ENCODE measurements around the gene SLC25A44. TPM values are rescaled to one million over a fixed set of nuclear protein-coding genes. Genes with fewer than 3 reads are reported as not detected.
"Not testable (repeated sequence)": the region's sequence is repeated elsewhere in the genome, so short reads cannot be mapped to it uniquely, and the experiment has no call there.

Gene SLC25A44
- polyA plus RNA-seq, 4 donors: 13.4 to 46.6 (median 17.3) TPM

DNA sequence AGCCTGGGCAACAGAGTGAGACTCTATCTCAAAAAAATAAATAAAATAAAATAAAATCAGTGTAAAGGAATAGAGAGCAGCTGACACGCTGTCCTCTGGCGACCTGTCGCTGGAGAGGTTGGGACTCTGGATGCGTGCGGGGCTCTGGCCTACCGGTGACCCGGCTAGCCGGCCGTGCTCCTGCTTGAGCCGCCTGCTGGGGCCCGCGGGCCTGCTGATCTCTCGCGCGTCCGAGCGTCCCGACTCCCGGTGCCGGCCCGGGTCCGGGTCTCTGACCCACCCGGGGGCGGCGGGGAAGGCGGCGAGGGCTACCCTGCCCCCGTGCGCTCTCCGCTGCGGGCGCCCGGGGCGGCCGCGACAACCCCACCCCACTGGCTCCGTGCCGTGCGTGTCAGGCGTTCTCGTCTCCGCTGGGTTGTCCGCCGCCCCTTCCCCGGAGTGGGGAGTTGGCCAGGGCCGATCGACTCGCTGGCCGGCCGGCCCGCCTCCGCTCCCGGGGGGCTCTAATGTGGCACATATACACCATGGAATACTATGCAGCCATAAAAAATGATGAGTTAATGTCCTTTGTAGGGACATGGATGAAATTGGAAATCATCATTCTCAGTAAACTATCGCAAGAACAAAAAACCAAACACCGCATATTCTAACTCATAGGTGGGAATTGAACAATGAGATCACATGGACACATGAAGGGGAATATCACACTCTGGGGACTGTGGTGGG is 22.6 kb downstream of the SLC25A44 start:
- not testable (repeated sequence) for H3K4me3 ChIP-seq (ENCODE audit: low read depth in 1 of 3, low read length in 3 of 3); H3K27me3 ChIP-seq (ENCODE audit: control insufficient read depth in 3 of 3, insufficient read depth in 3 of 3, low read length in 3 of 3); H3K27ac ChIP-seq (ENCODE audit: low read depth in 1 of 3, low read length in 2 of 3); H3K9me3 ChIP-seq (ENCODE audit: control insufficient read depth in 2 of 2, insufficient read depth in 1 of 2, low read depth in 1 of 2, low read length in 1 of 2); H3K4me1 ChIP-seq (ENCODE audit: control insufficient read depth in 3 of 3, insufficient read depth in 2 of 3, low read depth in 1 of 3, low read length in 2 of 3); DNase-seq
- H3K36me3 ChIP-seq (ENCODE audit: control insufficient read depth in 3 of 3, insufficient read depth in 2 of 3, low read depth in 1 of 3, low read length in 3 of 3): peaks cover 3 to 50% (median 4%) of the 10 kb centered on the region in 3 donors
- FAIRE-seq: peak; percentile 88
- 92 to 97% (median 96%) methylated on average over 45 to 55 of the region's 55 CpGs for WGBS, 3 donors

DNA sequence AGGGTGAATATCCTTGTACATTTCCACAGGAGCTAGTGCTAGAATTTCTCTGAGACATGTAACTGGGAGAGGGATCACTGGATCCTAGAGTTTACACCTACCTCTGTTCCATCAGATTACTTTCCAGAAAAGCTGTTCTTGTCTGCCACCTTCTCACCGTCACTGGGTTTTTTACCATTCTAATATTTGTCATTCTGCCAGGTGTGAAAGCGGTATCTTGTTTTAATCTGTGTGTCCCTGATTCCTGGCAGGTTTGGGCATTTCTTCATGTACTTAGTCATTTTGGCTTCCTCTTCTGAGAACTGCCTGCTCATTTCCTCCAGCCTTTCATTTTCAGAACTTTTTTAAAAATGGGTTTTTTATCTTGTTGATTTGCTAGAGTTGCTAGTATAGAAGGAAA is 24.0 kb downstream of the SLC25A44 start:
- no peak for FAIRE-seq
- 42 to 52% (median 49%) methylated on average over 2 of the region's 2 CpGs for WGBS, 3 donors
- H3K4me1 ChIP-seq (ENCODE audit: control insufficient read depth in 3 of 3, insufficient read depth in 2 of 3, low read depth in 1 of 3, low read length in 2 of 3): peaks cover 0 to 8% (median 6%) of the 10 kb centered on the region in 3 donors

DNA sequence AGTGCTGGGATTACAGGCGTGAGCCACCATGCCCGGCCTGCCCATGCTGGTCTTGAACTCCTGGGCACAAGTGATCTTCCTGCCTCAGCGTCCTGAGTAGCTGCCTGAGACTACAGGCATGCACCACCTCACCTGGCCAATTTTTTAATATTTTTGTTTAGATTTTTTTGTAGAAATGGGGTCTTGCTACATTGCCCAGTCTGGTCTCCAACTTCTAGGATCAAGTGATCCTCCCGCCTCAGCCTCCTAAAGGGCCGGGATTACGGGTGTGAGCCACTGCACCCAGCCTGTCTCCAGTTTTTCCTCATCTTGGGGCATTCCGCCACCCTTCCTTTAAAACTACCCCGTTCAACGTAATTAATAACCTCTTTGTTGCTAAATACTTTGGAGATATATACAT is 26.3 kb downstream of the SLC25A44 start:
- 95 to 99% (median 98%) methylated on average over 9 of the region's 9 CpGs for WGBS, 3 donors
- FAIRE-seq (no peak), DNase-seq (no peak)
- Histone ChIP-seq H3K4me3 (ENCODE audit: low read depth in 1 of 3, low read length in 3 of 3) (no peak overlapping the region), H3K9me3 (ENCODE audit: control insufficient read depth in 2 of 2, insufficient read depth in 1 of 2, low read depth in 1 of 2, low read length in 1 of 2) (no peaks in the 10 kb centered on the region), H3K27ac (ENCODE audit: low read depth in 1 of 3, low read length in 2 of 3) (no peak overlapping the region), H3K27me3 (ENCODE audit: control insufficient read depth in 3 of 3, insufficient read depth in 3 of 3, low read length in 3 of 3) (no peaks in the 10 kb centered on the region), H3K36me3 (ENCODE audit: control insufficient read depth in 3 of 3, insufficient read depth in 2 of 3, low read depth in 1 of 3, low read length in 3 of 3) (peaks cover 7 to 57% (median 14%) of the 10 kb centered on the region in 3 donors), H3K4me1 (ENCODE audit: control insufficient read depth in 3 of 3, insufficient read depth in 2 of 3, low read depth in 1 of 3, low read length in 2 of 3) (no peaks in the 10 kb centered on the region)

More for the DNA sequence above, 24.0 kb downstream of the SLC25A44 start:
- Histone ChIP-seq H3K4me3 (ENCODE audit: low read depth in 1 of 3, low read length in 3 of 3) (no peak overlapping the region), H3K27me3 (ENCODE audit: control insufficient read depth in 3 of 3, insufficient read depth in 3 of 3, low read length in 3 of 3) (no peaks in the 10 kb centered on the region), H3K36me3 (ENCODE audit: control insufficient read depth in 3 of 3, insufficient read depth in 2 of 3, low read depth in 1 of 3, low read length in 3 of 3) (peaks cover 4 to 56% (median 5%) of the 10 kb centered on the region in 3 donors), H3K27ac (ENCODE audit: low read depth in 1 of 3, low read length in 2 of 3) (peak overlapping the region in 1 of 3 donors; percentile 66), H3K9me3 (ENCODE audit: control insufficient read depth in 2 of 2, insufficient read depth in 1 of 2, low read depth in 1 of 2, low read length in 1 of 2) (no peaks in the 10 kb centered on the region)
- DNase-seq: no peak

DNA sequence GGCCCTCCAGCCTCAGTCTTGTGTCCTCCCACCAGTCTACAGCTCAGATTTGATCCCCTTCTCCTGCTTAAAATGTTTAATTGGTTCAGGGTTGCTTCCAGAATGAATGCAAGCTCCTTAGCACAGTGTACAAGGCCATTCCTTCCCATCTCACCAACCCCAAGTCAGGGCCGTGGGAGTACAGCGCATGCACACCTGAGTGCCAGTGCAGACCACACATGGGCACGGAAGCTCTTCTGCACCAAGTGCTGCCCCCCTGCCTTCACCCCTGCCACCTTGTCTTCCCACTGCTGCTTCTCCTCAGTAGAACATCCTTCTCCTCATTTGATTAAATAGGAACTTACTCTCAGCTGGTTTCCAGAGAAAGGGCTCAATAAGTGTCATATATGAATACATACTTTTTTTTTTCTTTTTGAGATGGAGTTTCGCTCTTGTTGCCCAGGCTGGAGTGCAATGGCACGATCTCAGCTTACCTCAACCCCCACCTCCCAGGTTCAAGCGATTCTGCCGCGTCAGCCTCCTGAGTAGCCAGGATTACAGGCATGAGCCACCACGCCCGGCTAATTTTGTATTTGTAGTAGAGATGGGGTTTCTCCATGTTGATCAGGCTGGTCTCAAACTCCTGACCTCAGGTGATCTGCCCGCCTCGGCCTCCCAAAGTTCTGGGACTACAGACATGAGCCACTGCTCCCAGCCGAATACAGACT is 28.2 kb downstream of the SLC25A44 start:
- Histone ChIP-seq H3K27ac (ENCODE audit: low read depth in 1 of 3, low read length in 2 of 3) (no peak overlapping the region), H3K9me3 (ENCODE audit: control insufficient read depth in 2 of 2, insufficient read depth in 1 of 2, low read depth in 1 of 2, low read length in 1 of 2) (no peaks in the 10 kb centered on the region), H3K4me3 (ENCODE audit: low read depth in 1 of 3, low read length in 3 of 3) (no peak overlapping the region), H3K36me3 (ENCODE audit: control insufficient read depth in 3 of 3, insufficient read depth in 2 of 3, low read depth in 1 of 3, low read length in 3 of 3) (peaks cover 7 to 64% (median 12%) of the 10 kb centered on the region in 3 donors), H3K4me1 (ENCODE audit: control insufficient read depth in 3 of 3, insufficient read depth in 2 of 3, low read depth in 1 of 3, low read length in 2 of 3) (no peaks in the 10 kb centered on the region), H3K27me3 (ENCODE audit: control insufficient read depth in 3 of 3, insufficient read depth in 3 of 3, low read length in 3 of 3) (no peaks in the 10 kb centered on the region)
- 90 to 94% (median 94%) methylated on average over 13 of the region's 13 CpGs for WGBS, 3 donors
- FAIRE-seq: no peak
- DNase-seq: no peak

DNA sequence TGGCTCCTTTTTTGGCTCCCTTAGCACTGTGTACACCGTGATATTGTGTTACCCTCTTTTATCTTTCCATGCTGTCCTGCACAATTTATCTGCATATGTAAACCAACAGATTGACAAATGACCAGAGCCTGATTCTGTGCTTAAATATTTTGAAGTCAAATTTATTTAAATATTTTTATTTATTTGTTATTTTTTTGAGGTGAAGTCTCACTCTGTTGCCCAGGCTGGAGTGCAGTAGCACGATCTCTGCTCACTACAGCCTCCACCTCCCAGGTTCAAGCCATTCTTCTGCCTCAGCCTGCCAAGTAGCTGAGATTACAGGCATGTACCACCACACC is 31.7 kb downstream of the SLC25A44 start:
- DNase-seq: no peak
- Histone ChIP-seq H3K9me3 (ENCODE audit: control insufficient read depth in 2 of 2, insufficient read depth in 1 of 2, low read depth in 1 of 2, low read length in 1 of 2) (no peaks in the 10 kb centered on the region), H3K4me3 (ENCODE audit: low read depth in 1 of 3, low read length in 3 of 3) (no peak overlapping the region), H3K27ac (ENCODE audit: low read depth in 1 of 3, low read length in 2 of 3) (no peak overlapping the region), H3K4me1 (ENCODE audit: control insufficient read depth in 3 of 3, insufficient read depth in 2 of 3, low read depth in 1 of 3, low read length in 2 of 3) (no peaks in the 10 kb centered on the region), H3K36me3 (ENCODE audit: control insufficient read depth in 3 of 3, insufficient read depth in 2 of 3, low read depth in 1 of 3, low read length in 3 of 3) (peaks cover 7 to 78% (median 12%) of the 10 kb centered on the region in 3 donors), H3K27me3 (ENCODE audit: control insufficient read depth in 3 of 3, insufficient read depth in 3 of 3, low read length in 3 of 3) (no peaks in the 10 kb centered on the region)
- 2 to 22% (median 8%) methylated on average over 2 of the region's 2 CpGs for WGBS, 3 donors
- FAIRE-seq: no peak

DNA sequence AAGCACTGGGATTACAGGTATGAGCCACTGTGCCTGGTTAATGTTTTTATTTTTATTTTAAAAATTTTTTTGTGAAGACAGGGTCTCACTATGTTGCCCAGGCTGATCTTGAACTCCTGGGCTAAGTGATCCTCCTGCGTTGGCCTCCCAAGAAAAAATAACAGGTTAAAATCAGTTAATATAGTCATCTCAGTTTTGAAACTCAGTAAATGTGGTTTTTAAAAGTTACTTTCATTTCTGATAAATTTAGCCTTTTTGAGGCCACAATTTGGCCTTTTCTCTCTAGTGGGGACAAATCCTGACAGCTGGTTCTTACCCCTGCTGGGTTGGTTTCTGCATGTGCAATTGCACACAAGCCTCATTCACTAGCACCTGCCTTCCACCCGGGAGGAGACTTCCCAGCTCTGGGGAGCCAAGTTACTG is 32.2 kb downstream of the SLC25A44 start:
- DNase-seq (no peak), FAIRE-seq (no peak)
- Histone ChIP-seq H3K4me1 (ENCODE audit: control insufficient read depth in 3 of 3, insufficient read depth in 2 of 3, low read depth in 1 of 3, low read length in 2 of 3) (no peaks in the 10 kb centered on the region), H3K9me3 (ENCODE audit: control insufficient read depth in 2 of 2, insufficient read depth in 1 of 2, low read depth in 1 of 2, low read length in 1 of 2) (no peaks in the 10 kb centered on the region), H3K27me3 (ENCODE audit: control insufficient read depth in 3 of 3, insufficient read depth in 3 of 3, low read length in 3 of 3) (no peaks in the 10 kb centered on the region), H3K27ac (ENCODE audit: low read depth in 1 of 3, low read length in 2 of 3) (peak overlapping the region in 1 of 3 donors; percentile 21), H3K4me3 (ENCODE audit: low read depth in 1 of 3, low read length in 3 of 3) (no peak overlapping the region), H3K36me3 (ENCODE audit: control insufficient read depth in 3 of 3, insufficient read depth in 2 of 3, low read depth in 1 of 3, low read length in 3 of 3) (peaks cover 6 to 76% (median 11%) of the 10 kb centered on the region in 3 donors)
- 70 to 72% (median 72%) methylated on average over 2 of the region's 2 CpGs for WGBS, 3 donors

DNA sequence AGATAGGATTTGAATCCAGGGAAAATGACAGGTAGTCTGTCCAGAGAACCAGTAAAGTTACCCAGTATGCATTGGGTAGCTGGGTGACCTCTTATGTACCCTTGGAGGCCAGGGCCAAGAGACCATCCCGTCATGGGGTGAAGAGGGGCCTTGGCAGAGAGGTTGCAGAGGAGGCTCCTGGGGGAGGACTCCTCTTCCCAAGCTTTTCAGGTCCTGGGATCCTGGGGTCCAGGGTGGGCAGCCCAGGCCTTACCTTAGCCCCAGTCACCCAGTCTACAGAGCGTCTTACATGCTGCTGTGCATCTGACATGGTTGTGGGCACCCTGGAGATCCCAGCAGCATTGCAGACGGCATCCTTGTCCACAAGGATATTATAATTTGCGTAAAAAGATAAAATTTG is 32.9 kb downstream of the SLC25A44 start:
- Histone ChIP-seq H3K27ac (ENCODE audit: low read depth in 1 of 3, low read length in 2 of 3) (peak overlapping the region in 1 of 3 donors; percentile 39), H3K9me3 (ENCODE audit: control insufficient read depth in 2 of 2, insufficient read depth in 1 of 2, low read depth in 1 of 2, low read length in 1 of 2) (no peaks in the 10 kb centered on the region), H3K27me3 (ENCODE audit: control insufficient read depth in 3 of 3, insufficient read depth in 3 of 3, low read length in 3 of 3) (no peaks in the 10 kb centered on the region), H3K4me1 (ENCODE audit: control insufficient read depth in 3 of 3, insufficient read depth in 2 of 3, low read depth in 1 of 3, low read length in 2 of 3) (no peaks in the 10 kb centered on the region), H3K4me3 (ENCODE audit: low read depth in 1 of 3, low read length in 3 of 3) (no peak overlapping the region), H3K36me3 (ENCODE audit: control insufficient read depth in 3 of 3, insufficient read depth in 2 of 3, low read depth in 1 of 3, low read length in 3 of 3) (peaks cover 4 to 76% (median 9%) of the 10 kb centered on the region in 3 donors)
- no peak for FAIRE-seq
- DNase-seq: no peak
- WGBS, 3 donors: 86 to 94% (median 88%) methylated on average over 4 of the region's 4 CpGs

DNA sequence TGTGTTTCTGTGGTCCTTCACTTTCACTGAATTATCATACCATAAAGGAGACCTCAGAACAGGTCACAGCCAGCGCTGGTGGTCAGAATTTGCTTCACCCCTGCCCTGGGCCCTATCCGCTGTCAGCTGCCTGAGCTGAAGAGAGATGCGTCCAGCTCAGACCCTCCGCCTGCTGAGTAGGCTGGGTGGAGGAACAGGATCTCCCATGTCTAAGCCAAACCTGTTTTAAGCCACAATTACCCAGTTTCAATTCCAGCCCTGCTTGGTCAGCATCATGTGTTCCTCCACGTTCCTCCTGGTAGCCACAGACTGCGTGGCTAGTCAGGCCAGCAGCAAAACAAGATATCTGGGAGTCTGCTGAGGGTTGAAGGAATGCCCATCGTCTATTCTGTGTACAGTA is 34.6 kb downstream of the SLC25A44 start:
- H3K36me3 ChIP-seq (ENCODE audit: control insufficient read depth in 3 of 3, insufficient read depth in 2 of 3, low read depth in 1 of 3, low read length in 3 of 3): peaks cover 0 to 71% (median 3%) of the 10 kb centered on the region in 3 donors
- no peak overlapping the region for H3K4me3 ChIP-seq (ENCODE audit: low read depth in 1 of 3, low read length in 3 of 3)
- DNase-seq: no peak
- no peak overlapping the region for H3K27ac ChIP-seq (ENCODE audit: low read depth in 1 of 3, low read length in 2 of 3)
- H3K9me3 ChIP-seq (ENCODE audit: control insufficient read depth in 2 of 2, insufficient read depth in 1 of 2, low read depth in 1 of 2, low read length in 1 of 2): no peaks in the 10 kb centered on the region
- 72 to 79% (median 77%) methylated on average over 7 of the region's 7 CpGs for WGBS, 3 donors
- peaks cover 0 to 5% (median 0%) of the 10 kb centered on the region in 3 donors for H3K4me1 ChIP-seq (ENCODE audit: control insufficient read depth in 3 of 3, insufficient read depth in 2 of 3, low read depth in 1 of 3, low read length in 2 of 3)
- H3K27me3 ChIP-seq (ENCODE audit: control insufficient read depth in 3 of 3, insufficient read depth in 3 of 3, low read length in 3 of 3): no peaks in the 10 kb centered on the region
- FAIRE-seq: no peak
